HG03139 (cell line): Measurements from ENCODE around the gene TINAGL1.

Experiments used
- ATAC-seq: cut with Tn5 transposase; IDR thresholded peaks from one replicate; pipeline ENCODE4 v1.9.1; 2021; ENCODE audit not compliant: unreplicated experiment

Gene TINAGL1

GRCh38 chr1:31626223-31627207, 50.2 kb downstream of the TINAGL1 start:
- ATAC-seq: no peak

GRCh38 chr1:31627301-31627929, 51.1 kb downstream of the TINAGL1 start:
- ATAC-seq: no peak

- no peak for ATAC-seq
These were observed 51.7 kb downstream of the TINAGL1 start for GRCh38 chr1:31627930-31628559.

GRCh38 chr1:31628931-31629556, 52.7 kb downstream of the TINAGL1 start:
- no peak for ATAC-seq

- ATAC-seq: no peak
These were observed 56.3 kb downstream of the TINAGL1 start for GRCh38 chr1:31632649-31633048.

- no peak for ATAC-seq
These were observed 56.8 kb downstream of the TINAGL1 start for GRCh38 chr1:31633117-31633516.
